HG03521 (cell line): Measurements from ENCODE around the gene PRR16.

Experiments used
- ATAC-seq: cut with Tn5 transposase; IDR thresholded peaks from one replicate; pipeline ENCODE4 v1.9.1; 2021; ENCODE audit warnings: mild to moderate bottlenecking, moderate library complexity; ENCODE audit not compliant: unreplicated experiment

Gene PRR16

DNA sequence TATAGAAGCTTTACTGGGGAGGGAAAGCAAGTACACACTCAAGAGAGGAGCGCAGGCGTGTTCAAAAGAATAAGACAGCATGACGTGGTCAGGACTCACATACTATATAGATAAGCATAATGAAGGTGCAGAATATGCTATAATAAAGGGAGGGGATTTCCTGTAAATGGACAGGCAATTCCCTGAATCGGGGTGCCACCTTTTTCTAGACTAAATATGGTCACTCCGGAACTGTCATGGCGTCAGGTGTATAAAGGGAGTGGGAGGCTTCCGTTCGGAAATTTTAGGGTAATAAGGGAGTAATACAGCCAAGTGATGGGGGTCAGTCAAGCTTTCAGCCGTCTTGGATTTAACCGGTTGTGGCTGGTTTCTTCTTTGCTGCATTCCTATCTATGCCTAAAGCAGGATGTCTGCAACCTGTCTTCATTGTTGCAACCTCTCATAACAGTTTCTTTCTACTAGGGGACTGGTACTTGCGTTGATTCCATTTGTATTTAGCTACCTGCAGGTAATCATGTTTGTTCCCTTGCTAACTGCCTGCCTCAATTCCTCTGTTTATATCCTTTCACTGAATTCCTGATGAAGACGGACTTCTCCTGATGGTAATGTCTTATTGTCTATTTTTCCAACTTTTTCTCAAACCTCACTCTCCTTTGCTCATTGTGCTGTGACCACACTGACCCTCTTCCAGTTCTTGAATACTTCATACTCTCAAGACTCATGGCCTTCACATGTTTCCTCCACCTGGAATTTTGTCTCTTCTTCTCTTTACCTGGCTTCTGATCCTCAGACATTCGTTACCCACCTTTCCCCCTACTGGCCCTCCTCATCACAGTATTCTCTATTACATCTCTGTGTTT, 48.9 kb downstream of the PRR16 start:
- ATAC-seq = no peak

- ATAC-seq = no peak
These were observed 52.7 kb downstream of the PRR16 start for GRCh38 chr5:120516805-120517204.

- ATAC-seq = no peak
These were observed 53.6 kb downstream of the PRR16 start for GRCh38 chr5:120517607-120518252.

DNA sequence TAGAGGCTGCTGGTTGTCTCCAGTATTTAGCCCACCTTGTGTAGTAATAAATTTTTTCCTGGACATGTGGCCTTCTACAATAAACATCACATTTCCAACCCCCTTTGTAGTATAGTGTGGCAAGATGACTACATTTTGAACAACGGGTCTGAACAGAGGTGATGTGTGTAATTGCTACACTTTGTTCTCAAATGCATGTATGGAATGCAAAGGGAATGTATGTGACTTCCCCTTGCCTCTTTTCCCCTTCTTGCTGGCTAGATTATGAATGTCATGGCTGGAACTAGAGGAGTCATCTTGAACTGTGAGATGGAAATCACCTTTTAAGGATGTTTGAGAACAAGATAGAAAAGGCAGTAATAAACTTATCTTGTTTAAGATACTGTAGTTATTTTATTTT, 54.5 kb downstream of the PRR16 start:
- ATAC-seq = no peak

DNA sequence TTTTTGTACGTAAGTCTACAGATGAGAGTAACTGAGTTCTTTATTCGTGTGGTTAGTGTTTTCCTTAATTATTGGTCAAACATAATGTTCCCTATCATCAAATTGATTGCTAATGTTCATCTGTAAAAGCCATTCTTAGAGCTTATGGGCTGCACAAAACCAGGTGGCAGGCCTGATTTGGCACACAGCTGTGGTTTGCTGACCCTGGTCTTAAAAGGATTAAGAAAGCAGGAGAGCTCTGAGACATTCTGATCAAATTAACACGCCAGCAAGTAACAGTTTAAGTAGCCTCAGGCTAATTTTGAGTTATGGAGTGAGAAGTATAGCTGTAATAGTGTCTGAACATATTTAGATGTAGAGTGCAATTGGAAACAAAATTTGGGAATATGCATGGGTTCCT, 63.2 kb downstream of the PRR16 start:
- no peak for ATAC-seq

DNA sequence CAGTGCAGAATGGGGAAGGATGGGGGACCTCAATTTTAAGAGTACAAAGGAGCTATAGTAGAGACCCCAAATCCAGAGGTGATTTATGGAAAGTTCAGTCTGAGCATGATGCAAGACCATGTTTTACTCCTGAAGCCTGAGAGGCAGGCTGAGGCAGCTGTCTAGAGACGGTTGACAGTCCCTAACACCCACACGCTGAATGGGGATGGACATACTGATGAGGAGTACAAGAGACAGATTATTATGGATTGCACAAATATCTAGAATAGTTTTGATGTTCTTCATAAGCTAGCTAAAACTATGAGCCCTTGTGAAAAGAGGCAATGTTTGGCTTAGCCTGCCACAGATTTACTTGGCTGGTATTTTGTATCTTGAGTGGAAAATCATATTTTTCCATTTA, 64.5 kb downstream of the PRR16 start:
- no peak for ATAC-seq

DNA sequence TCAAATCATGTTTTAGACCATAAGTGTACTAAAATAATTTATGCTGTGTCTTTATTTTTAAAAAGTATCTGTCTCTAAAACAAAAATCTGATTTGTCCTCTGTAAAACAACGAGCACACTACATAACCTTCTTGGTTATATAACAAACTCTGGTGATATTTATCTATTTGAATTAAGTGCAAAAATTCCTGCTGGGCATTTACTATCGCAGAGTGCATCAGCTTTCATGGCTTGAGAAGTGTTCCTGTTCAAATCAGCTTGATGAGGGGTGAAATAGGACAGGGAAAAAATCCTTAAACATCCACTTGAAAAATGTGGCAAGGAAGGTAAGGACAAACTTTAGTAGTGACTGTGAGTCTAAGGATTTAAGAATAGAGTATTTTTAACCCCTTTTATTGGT, 65.3 kb downstream of the PRR16 start:
- no peak for ATAC-seq

DNA sequence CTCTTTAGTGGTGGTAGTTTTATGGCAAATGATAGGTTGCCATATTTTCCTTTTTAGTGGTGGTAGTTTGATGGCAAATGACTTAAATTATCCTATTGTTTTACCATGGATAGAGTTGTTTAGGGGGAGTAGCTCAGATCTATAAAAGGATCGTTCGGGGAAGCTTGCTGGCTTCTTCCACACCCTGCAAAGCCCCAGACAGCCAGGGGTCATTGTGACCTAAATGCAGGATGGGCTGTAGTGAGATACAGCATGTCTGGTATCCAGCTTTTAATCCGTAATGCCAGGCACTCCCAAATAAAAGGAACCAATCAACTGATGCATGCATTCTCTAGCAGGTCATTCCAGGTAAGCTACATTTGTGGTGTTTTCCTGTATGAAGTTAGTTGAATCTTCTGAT, 67.1 kb downstream of the PRR16 start:
- ATAC-seq = no peak

GRCh38 chr5:120532835-120533234, 68.7 kb downstream of the PRR16 start:
- no peak for ATAC-seq

DNA sequence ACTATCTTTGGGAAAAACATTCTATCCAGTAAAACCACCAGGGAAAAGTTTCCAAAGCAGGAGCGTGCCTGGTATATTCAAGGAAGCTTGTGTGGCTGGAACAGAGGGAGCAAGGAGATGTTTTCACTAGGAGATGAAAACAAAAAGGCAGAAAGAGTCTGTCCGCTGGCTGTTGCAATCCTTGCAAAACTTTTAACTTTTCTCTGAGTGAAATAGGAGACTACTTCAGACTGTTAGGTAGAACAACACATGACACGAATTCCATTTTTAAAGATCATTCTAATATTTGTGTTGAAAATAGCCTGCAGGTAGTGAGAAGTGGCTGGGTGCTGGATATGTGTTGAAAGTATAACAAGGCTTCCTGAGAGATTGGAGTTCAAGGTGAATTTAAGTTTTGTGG, 69.5 kb downstream of the PRR16 start:
- no peak for ATAC-seq

DNA sequence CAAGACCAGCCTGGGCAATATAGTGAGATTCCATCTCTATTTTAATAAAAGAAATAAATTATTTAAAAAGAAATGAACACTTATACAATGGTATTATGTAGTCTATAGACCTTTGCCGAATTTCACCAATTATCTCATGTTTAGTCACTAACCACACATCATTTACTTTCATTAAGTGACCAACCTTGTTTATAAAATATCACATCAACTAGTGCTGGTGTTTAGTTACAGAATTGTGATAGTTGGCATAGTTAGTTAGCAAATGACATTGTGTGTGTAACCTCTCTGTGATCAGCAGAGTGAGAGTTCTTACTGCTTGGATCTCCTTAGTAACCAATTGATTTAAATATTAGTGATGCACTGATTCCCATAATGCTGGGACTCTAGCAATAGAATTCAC, 71.8 kb downstream of the PRR16 start:
- ATAC-seq = no peak

GRCh38 chr5:120538149-120538548, 74.0 kb downstream of the PRR16 start:
- ATAC-seq = no peak

DNA sequence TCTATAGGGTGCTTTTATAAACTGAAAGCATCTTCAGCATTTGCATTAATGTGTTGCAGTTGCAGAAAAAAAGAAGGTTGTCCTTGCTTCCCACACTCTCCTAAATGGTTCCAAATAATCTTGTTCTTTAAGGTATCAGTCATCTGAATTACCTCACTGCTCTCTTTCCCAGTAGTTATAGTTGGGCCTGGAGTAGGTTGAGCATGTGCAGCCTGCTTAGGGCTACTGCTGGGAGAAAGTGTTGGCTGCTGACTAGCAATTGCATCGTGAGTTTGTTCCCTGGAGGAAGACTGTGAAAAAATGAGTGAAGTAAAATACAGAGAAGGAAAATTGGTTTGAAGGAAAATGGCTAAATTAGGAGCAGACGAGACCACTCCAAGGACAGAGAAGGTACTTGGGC, 74.5 kb downstream of the PRR16 start:
- ATAC-seq = no peak

- ATAC-seq = no peak
These were observed 75.4 kb downstream of the PRR16 start for GRCh38 chr5:120539471-120539870.

DNA sequence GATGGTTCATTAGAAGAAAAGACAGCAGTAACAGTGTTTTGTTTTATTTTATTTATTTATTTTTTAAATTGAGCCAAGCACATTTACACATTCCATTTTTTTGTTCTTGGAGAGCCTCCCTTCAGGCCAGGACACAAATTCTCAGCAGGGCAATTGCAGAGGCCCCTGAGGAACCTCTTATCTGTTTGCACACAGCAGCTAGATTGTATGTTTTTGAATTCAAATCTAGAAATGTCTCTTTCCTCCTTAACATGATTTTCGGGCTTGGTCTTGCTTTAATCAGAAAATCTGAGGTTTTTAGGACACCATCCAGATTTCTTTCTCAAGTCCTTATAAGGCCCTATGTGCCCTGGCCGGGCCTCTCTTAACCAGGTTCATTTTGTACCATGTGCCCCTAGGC, 76.0 kb downstream of the PRR16 start:
- ATAC-seq = no peak

DNA sequence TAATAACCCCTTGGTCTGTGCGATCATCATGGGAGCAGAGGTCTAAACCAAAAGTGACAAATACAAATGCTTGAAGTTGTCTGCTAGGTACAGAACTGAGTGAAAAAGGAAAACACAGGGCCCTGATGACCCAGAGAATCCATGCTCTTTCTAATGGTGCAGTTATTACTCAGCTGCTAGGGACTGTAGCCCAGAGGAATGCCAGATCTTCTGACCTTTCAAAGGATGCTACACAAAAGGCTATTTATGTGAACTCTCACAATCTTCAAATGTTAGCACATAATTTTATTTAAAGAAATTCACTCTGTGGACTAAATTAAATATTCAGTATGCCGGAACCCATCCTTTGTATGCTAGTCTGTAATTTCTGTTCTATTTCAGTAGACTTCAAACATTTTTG, 79.9 kb downstream of the PRR16 start:
- ATAC-seq = no peak

DNA sequence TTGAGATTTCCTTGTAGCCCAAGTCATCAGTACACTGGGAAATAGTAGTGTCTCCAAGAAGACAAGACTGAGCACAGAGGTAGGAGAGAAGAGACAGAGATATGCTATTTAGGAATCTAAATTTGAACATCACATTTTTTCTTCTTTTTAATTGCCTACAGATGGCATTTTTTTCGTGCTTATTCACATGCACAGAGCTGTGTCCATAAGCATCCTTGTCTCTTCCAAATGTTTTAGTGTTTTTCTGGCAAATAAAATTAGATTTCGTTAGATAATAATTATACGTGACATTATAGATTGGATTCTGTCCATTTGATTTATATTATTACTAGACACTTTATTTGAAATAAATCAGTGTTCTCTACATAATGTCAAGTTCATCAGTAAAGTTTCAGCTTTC, 80.9 kb downstream of the PRR16 start:
- ATAC-seq = no peak

- ATAC-seq = no peak
These were observed 81.9 kb downstream of the PRR16 start for GRCh38 chr5:120545951-120546350.

DNA sequence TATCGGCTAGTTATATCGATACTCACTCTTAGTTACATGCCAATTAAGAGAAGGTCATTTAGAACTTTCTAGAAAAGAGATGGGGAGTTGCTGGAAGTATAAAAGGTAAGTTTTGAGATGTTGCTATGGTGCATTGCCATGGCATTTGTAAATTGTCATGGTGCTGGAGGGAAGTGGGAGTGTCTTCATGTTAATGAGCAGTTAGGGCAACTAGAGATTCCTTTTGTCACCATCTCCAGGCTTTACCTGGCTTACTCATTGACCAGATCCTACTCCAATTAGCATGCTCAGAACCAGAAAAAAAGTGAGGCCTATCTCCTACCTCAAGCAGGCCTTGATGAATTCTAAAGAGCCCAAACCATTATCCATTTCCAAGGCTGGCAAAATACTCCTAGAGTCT, 82.8 kb downstream of the PRR16 start:
- no peak for ATAC-seq

- ATAC-seq = no peak
These were observed 86.3 kb downstream of the PRR16 start for GRCh38 chr5:120550358-120550757.

DNA sequence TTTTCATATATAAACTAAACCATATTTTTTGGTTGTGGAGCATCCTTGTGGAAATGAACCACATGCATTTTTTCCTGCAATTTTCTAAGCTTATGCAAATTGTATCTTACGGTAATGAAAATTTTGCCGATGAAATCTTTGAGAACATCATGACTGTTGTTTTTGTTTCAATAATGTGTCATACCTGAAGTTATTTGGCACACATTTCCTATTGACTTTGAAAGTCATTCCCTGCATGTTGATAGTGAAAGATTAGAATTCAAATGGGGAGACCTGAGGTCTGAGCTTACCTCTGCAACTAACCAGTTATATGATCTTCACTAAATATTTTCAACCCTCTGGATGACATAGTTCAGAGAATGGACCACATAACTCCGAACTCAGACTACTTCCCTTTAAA, 88.5 kb downstream of the PRR16 start:
- ATAC-seq = no peak

GRCh38 chr5:120555345-120555744, 91.2 kb downstream of the PRR16 start:
- ATAC-seq = no peak

DNA sequence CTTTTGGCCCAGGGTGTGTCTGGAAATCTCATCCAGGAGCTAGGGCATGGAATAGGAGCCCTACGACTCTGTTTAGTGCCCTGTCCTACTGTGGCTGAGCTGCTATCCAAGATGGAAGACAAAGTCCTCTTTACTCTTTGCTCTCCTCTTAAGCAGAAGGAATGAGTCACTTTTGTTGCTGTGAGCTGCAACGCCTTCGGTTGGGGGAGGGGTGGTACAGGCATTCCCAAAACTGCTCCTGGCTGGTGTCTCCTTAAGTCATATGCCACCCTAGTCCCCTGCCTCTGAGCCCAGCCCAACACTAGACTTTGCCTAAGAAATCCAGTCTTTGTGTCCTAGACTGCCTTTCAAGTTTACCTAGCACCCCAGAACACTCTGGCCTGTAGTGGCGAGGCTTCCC, 99.9 kb downstream of the PRR16 start:
- no peak for ATAC-seq
